ENCODE measurements around the gene AMY1C.

GRCh38 chr1:103779932-103780331 lies 30.2 kb downstream of the AMY1C start:
- TF ChIP-seq CTCF (IDR thresholded peaks at IDR 0.05 in 2 of 3, conservative IDR thresholded peaks at IDR 0.05 in 1 of 3; ENCODE audit: borderline replicate concordance in 1 of 3, insufficient read depth in 1 of 3, low read depth in 2 of 3, low read length in 2 of 3) = no peak
- no peak for TF ChIP-seq POLR2A (IDR thresholded peaks at IDR 0.05; ENCODE audit: borderline replicate concordance, extremely low read depth, insufficient read depth, insufficient read length)
- no peak for TF ChIP-seq JUND (IDR thresholded peaks at IDR 0.05)
- no peak for TF ChIP-seq SP1 (IDR thresholded peaks at IDR 0.05; ENCODE audit: low read depth)

Measured in HCT116 (cell line).